NCI-H526 (cell line): ENCODE measurements around the gene ANKFY1.
"Not testable (repeated sequence)": the region's sequence is repeated elsewhere in the genome, so short reads cannot be mapped to it uniquely, and the experiment has no call there.

Source experiments
- DNase-seq, 2 experiments: peaks; one replicate each; lab custom pipeline; 2025; lab: John Stamatoyannopoulos, UW

ANKFY1 gene

DNA sequence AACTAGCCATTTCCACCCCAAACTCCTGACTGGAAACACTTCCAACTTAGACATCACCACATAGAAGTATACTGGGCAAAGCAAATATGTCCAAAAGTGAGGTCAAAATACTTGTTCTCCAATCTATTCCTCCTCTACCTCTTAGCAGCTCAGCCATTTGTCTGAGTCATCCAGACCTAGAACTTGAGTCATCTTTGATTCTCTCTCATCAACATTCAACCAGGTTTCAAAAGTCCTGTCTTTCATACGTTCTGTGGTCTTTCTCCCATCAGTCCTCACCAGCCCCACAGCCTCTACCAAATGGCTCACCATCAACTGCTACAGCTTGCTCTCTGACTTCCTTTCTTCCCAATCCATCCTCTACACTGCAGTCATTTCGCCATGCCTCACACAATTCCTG lies 6.8 kb downstream of the ANKFY1 start:
- no peak for DNase-seq

DNA sequence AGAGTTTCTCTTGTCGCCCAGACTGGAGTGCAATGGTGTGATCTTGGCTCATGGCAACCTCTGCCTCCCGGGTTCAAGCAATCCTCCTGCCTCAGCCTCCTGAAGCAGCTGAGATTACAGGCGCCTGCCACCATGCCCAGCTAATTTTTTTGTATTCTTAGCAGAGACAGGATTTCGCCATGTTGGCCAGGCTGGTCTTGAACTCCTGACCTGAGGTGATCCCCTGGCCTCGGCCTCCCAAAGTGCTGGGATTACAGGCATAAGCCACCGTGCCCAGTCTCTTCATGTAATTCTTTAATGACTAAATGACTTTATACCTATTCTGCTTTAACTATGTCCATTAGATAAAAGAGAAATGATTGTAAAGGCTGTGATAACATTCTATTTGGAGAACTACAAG lies 8.5 kb downstream of the ANKFY1 start:
- not testable (repeated sequence) for DNase-seq

DNA sequence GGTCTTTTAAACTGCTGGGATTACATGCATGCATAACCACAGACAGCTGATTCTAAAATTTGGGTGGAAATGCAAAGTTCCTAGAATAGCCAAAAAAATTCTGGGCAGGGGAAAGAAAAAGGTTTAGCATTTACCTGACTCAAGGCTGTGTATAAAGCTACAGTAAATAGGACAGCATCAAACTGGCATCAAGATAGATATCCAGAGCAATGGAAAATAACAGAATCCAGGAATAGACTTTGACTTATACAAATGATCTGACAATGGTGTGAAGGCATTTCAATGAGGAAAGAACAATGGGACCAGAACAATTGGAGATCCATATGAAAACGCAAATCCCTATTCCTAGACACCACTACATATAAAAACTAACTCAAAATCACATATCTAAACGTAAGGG lies 12.9 kb downstream of the ANKFY1 start:
- DNase-seq, result no peak

DNA sequence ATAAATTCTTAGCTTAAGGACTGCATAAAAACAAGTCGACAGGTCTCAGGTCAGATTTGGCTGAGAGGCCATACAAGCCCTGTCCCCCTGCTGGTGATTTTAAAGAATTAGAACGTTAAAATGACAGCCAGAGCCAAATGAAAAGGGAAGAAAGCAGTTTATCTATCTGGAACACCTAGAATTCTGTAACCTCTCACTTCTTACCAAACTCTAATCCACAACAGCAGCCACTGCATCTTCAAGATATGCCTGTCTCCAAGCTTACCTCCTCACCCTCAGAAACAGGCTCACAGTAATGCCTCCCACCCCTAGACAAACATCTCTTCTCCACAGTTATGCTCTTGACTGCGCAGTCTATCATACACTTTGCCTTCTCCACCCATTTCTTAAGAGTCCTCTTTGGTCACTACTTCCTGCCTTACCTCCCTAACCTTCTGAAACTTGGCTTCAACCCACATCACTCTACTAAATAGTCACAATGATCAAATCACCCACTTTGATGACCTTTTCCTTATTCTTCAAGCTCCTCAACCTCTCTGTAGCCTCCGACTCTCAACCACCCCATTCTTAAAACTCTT lies 14.2 kb downstream of the ANKFY1 start:
- peak in 1 of 2 experiments; percentile 37 for DNase-seq

DNA sequence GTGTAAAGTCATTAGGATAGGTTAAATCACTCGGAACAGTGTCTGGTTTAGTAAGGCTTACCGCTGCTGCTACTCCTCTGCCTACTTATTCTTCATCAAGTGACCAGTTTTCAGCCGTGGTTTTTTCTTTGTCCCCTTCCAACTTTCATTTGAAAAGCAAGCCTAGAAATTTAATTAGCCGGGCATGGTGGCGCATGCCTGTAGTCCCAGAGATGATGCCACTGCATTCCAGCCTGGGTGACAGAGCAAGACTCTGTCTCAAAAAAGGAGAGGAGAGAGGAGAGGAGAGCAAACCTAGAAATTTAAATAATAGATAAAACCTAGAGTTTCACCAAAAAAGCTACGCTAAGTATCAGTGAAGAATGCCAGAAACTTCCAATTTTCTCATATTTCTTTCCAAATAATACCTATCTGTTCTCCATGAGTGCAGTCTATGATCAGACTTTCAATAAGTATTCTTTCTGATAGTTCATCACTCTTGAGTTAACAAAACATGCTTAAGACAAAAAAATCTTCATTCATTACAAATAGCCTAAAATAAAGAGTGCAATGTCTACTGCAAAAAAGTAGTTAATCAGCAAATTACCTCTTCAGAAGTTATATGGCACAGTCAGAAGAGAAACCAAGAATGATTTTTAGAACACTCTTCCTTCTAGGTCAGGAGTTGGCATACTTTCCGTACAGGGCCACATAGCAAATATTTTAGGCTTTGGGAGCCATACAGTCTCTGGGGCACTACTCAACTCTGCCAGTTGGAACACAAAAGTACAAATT lies 15.1 kb downstream of the ANKFY1 start:
- no peak for DNase-seq

DNA sequence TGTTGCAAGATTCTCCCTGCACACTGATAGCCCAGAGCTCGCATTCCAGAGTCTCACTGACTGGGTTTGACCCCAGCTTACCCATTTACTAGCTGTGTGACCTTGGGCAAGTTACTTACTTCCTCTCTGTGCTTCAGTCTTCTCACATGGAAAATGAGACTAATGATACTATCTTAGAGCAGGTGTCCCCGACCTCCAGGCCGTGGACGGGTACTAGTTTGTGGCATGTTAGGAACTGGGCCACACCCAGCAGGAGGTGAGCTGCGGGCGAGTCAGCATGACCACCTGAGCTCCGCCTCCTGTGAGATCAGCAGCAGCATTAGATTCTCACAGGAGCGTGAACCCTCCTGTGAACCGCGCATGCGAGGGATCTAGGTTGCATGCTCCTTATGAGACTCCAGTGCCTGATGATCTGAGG lies 15.8 kb downstream of the ANKFY1 start:
- no peak for DNase-seq

DNA sequence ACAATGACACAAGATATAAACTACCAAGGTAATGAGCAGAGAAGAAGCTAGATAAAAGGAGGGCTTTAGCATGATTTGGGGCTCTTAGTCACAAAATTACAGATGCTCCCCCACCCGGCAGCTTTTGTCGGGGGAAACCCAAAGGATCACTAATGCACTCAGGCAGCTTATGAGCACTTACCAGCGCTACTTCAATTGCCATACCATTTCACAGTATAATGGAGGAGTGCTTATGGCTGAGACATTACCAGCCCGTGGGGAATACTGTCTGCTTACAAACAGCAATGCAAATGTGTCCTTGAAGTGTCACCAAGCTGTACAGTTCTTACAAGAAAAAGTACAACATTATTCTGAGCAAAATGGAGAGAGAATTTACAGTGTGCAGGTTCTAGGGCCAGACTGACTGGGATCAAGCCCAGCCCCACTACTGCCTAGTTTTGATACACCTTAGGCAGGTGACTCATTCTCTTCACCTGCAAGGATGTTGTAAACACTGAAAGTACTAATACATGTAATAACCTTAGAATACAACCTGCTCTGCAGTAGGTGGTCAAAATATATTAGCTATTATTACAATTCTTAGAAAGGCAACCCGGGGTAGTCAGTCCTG lies 16.3 kb downstream of the ANKFY1 start:
- DNase-seq, result no peak

DNA sequence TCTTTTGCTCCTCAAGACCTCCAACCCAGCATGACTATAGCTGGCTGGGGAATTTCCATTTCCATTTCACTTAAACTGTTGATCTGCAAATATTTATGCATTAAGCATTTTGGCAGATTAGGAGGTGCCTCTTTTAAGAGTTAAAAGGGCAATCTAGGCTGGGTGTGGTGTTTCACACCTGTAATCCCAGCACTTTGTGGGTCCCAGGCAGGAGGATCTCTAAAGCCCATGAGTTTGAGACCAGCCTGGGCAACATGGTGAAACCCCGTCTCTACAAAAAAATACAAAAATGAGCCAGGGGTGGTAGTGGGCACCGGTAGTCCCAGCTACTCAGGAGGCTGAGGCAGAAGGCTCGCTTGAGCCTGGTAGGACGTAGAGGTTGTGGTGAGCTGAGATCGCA lies 17.1 kb downstream of the ANKFY1 start:
- DNase-seq, result no peak

DNA sequence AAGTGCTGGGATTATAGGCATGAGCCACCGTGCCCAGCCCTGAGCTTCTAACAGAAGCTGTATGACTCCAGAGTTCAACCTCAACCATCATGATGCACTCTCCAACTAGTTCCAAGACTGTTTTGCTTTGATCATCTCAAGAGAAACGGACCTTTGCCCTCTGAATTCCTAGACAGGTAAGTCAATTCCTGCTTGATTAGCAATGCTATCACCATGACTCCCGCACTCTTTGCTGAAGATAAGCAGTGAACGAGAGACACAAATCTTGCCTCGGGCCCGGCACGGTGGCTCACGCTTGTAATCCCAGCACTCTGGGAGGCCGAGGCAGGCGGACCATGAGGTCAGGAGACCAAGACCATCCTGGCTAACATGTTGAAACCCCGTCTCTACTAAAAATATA lies 22.2 kb downstream of the ANKFY1 start:
- DNase-seq, result no peak

DNA sequence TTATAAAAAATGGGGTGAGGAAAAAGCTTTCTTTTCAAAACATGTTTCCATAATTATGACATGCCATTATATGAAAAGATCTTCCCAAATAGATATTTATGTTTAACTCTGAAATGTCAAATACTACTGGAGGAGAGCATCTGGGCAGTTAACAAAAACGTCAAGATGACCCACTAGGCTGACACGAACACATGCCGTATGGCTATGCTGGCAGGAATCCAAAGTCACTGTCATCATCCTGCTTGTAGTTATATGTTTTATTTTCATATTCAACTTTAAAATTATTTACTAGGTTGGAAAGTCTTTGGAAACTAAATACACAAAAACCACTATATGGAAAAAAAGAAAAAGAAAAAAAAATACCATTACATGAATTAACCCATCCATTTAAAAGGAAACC lies 27.3 kb downstream of the ANKFY1 start:
- no peak for DNase-seq

DNA sequence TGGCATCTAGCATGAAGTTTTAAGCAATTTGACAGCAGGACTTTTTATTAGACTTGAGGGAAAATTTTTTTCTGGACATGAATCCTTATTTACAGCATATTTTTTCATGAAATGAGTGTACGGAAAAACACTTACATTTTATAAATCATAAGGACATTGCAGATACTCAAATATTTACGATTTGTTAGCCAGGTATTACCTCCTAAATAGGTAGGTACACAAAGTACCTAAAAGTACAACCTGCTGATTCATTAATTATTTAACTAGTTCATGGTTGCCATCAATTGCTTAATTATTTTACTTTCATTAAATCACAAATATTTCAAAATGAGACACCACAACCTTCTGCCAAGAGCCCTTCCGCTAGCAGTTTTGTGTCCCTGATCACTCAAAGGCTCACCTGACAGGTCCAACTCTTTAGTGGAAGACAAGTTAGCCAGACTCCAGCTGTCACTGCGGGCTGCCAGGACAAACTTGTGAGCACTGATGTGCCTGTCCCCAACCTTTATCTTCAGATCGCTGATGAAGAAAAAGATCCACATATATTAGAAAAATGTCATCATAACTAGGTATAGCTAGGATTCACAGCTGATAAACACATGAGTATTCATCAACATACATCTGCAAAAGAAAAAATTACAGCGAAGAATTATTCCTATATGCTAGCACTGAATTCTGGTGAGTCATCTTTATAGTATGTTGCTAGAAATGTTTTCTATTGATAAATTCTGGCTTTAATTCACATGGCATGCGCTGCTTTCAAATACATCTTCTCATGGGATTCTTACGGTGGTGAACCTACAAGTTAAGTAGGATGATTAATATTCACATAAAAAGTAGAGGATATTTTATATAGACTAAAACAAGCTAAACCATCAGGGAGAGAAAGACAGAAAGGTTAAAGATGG lies 28.2 kb downstream of the ANKFY1 start:
- DNase-seq, result no peak

DNA sequence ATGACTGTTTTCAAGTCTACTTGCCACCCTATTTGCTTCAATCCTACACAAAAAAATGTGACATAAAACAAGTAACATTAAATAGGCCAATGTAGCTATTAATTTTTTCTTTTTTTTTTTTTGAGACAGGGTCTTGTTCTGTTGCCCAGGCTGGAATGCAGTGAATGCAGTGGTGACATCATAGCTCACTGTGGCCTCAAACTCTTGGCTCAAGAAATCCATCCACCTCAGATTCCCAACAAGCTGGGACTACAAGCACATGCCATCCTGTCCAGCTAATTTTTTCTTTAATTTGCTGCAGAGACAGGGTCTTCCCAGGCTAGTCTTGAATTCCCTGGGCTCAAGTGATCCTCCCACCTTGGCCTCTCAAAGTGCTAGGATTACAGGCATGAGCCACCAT lies 29.4 kb downstream of the ANKFY1 start:
- DNase-seq, result no peak

DNA sequence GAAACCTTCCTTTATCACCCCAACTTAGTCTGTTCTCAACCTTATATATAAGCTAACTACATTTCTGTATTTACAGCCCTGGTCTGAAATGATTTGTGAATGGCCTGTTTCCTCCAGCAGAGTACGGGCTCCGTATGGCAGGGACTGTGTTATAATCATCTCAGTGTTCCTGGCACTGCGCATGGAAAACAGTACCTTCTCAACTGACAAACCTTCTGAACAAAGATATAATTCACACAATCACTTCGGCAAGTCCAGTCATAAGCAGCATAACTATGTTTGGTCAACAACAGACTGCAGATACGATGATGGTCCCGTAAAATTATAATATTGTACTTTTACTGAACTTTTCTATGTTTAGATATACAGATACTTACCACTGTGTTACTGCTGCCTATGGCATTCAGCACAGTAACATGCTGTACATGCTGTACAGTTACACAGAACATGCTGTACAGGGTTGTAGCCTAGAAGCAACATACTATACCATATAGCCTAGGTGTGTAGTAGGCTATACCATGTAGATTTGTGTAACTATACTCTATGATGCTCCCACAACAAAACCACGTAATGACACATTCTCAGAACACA lies 30.0 kb downstream of the ANKFY1 start:
- DNase-seq, result no peak

DNA sequence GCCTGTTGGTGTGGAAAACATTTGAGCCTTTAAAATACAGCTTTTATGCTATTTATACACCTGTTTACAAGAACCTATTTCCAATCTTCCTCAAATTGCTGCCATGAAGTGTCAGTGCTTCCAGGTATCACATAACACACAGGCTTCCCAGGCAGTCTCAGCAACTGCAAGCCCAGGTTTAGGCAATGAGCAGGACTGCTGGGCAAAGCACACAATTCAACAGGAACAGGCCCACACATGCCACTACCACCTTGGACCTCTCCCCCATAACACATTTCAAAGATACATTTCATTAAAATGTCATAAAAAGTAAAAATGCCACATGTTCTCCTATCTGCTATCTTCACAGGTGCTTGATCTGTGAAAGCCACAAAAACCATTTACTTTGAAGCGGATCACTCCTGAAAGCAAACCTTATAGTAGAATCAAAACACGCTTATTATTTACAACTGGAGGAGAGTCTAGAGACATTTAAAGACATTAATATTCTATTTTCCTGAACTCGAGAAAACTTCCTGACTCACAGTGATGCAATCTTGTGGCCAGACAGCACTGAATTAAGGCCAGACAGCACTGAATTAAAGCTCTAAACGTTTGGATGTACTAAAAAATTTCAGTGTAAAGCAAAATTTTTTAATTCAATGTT lies 31.5 kb downstream of the ANKFY1 start:
- no peak for DNase-seq

DNA sequence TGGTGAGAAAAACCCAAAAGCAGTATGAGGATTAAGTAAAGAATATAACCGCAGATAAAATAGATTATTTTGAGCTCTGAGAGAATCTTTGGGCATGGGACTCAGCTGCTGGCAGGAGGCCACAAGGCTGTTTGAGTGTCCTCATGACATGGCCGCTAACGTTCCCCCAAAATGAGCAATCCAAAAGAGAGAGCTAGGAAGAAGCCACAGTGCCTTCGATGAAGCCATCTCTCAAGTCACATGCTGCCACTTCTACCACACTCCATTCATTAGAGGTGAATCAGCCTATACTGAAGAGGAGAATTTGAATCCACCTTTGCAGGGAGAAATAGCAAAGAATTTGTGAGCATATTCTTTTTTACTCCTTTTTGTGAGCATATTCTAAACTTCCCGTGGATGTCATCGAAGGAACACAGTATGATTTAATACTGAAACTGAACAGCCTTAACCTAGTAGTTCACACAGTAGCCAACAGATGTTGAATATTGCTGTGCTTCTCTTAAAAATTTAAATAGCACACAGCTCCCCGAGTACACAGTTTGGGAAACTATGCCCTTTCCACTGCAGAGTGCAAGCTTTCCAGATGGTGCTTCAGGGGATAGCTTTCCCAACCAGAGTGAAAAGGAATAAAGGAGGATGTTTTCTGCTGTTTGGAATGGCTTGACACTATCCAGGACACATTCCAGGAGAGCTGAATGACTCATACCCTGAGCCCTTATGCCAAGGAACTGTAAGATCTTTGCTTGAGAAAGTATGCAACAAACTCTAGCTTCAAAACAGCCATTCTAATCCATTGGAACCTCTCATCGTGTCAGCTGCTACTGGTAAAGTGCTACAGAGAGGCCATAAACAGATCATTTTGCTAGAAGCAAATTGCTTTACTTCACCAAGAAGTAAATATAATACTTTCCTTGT lies 33.9 kb downstream of the ANKFY1 start:
- no peak for DNase-seq

DNA sequence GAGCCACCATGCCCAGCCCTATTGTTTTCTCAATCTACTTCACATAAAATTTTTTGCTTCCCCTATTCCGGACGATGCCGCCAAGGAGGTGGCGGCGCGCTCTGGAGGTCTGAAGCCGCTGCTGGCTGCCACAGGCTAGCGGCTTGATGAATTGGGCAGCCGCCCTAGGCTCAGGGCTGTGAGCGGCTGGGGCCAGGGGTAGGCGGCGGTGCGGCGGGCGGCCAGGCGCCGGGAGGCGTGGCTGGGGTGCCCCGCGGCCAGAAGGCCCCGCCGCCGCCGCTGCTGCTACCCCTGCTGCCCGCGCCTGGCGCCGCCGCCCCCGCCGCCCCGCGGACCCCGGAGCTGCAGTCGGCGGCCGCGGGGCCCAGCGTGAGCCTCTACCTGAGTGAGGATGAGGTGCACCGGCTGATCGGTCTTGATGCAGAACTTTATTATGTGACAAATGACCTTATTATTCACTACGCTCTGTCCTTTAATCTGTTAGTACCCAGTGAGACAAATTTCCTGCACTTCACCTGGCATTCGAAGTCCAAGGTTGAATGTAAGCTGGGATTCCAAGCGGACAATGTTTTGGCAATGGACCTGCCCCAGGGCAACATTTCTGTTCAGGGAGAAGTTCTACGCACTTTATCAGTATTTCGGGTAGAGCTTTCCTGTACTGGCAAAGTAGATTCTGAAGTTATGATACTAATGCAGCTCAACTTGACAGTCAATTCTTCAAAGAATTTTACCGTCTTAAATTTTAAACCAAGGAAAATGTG lies 41.7 kb downstream of the ANKFY1 start:
- DNase-seq, result no peak

DNA sequence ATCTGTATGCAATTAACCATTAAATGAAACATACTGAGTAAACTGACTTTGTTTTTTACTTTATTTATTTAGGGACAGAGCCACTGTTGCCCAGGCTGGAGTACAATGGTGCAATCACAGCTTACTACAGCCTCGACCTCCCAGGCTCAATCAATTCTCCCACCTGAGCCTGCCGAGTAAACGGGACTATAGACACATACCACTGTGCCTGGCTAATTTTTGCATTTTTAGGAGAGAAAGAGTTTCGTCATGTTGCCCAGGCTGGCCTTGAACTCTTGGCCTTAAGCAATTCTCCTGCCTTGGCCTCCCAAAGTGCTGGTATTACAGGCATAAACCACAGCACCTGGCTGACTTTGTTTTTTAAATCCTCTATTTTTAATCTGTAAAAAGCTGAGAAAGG lies 42.6 kb downstream of the ANKFY1 start:
- no peak for DNase-seq

DNA sequence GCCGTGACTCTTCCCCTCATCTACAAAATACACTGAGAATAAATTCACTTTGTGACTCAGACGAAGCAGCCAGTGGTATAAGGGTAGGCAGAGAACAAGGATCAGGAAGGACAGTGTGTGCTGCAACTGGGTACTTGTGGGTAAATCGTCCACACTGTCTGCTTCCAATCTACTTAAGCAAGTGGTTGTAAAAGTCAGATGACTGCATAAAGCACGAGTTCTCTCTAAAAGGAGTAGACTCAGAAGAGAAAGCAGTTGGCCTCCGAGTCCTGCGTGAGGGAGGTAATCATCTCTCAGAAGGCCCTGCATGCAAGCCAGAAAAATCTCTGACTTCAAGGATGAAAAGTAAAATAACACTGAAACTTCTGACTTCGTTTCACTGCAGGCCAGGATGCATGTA lies 43.1 kb downstream of the ANKFY1 start:
- DNase-seq, result no peak

DNA sequence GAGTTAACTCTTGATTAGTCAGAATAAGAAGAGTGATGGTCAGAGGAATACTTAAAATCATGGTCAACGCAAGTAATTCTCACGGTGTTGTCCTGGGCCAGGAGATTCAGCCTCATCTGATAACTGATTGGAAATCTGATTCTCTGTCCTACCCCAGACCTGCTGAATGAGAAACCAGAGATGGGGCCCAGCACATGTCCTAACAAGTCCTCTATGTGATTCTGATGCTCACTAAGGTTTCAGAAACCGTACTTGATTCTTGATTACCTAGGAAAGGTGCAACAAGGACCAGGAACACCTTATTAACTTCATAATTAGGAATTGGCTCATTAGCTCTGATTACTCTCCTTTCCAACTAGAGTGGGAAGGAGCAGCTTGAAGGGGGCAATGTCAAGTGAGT lies 44.5 kb downstream of the ANKFY1 start:
- DNase-seq, result no peak
